GM18507 (cell line): ENCODE measurements around the gene APOL5.
A peak's percentile ranks its signal among the peaks of the same experiment; 100 is the strongest.
"Not testable (repeated sequence)": the region's sequence is repeated elsewhere in the genome, so short reads cannot be mapped to it uniquely, and the experiment has no call there.

Experiments
- DNase-seq: peaks from one replicate; pipeline ENCODE4 v3.0.0; 2011; ENCODE audit warnings: low read depth; ENCODE audit not compliant: insufficient read length; ENCODE audit errors: extremely low spot score
- FAIRE-seq: peaks from 2 replicates; lab custom pipeline; 2011; peaks lifted over from hg19 to GRCh38; lab: Jason Lieb, UNC

Gene APOL5

GRCh38 chr22:35717572-35717971 is at the start of gene APOL5:
TSS of gene APOL5 (plus strand) at chr22:35717872. CDS start at chr22:35717872, 0 bp downstream.
- no peak for DNase-seq
- no peak for FAIRE-seq

- FAIRE-seq: no peak
Observed at GRCh38 chr22:35674335-35674734, 43.3 kb upstream of the APOL5 start.

GRCh38 chr22:35676065-35676464 is 41.6 kb upstream of the APOL5 start:
- not testable (repeated sequence) for FAIRE-seq, DNase-seq

More at GRCh38 chr22:35674335-35674734, 43.3 kb upstream of the APOL5 start:
- DNase-seq: no peak

- FAIRE-seq (no peak), DNase-seq (no peak)
Observed at GRCh38 chr22:35677460-35678187, 40.0 kb upstream of the APOL5 start.

- no peak for FAIRE-seq
- no peak for DNase-seq
Observed at GRCh38 chr22:35678836-35679235, 38.8 kb upstream of the APOL5 start.

- peak; percentile 63 for FAIRE-seq
Observed at GRCh38 chr22:35679492-35679891, 38.2 kb upstream of the APOL5 start.

GRCh38 chr22:35681454-35682052 is 36.1 kb upstream of the APOL5 start:
- no peak for FAIRE-seq
- DNase-seq: no peak

More at GRCh38 chr22:35679492-35679891, 38.2 kb upstream of the APOL5 start:
- DNase-seq: not testable (repeated sequence)

- DNase-seq (no peak), FAIRE-seq (no peak)
Observed at GRCh38 chr22:35683560-35683959, 34.1 kb upstream of the APOL5 start.

GRCh38 chr22:35684270-35684700 is 33.4 kb upstream of the APOL5 start:
- FAIRE-seq (no peak), DNase-seq (no peak)

GRCh38 chr22:35684732-35685131 is 32.9 kb upstream of the APOL5 start:
- FAIRE-seq (no peak), DNase-seq (no peak)

GRCh38 chr22:35685731-35686130 is 31.9 kb upstream of the APOL5 start:
- no peak for FAIRE-seq
- DNase-seq: no peak

- FAIRE-seq (no peak), DNase-seq (no peak)
Observed at GRCh38 chr22:35686298-35686697, 31.4 kb upstream of the APOL5 start.

GRCh38 chr22:35687461-35687860 is 30.2 kb upstream of the APOL5 start:
- no peak for FAIRE-seq
- DNase-seq: no peak

GRCh38 chr22:35688913-35689675 is 28.6 kb upstream of the APOL5 start:
- FAIRE-seq (no peak), DNase-seq (no peak)

- FAIRE-seq: no peak
- DNase-seq: no peak
Observed at GRCh38 chr22:35690001-35690400, 27.7 kb upstream of the APOL5 start.

GRCh38 chr22:35695202-35695601 is 22.5 kb upstream of the APOL5 start:
- DNase-seq (no peak), FAIRE-seq (no peak)

GRCh38 chr22:35697142-35697541 is 20.5 kb upstream of the APOL5 start:
- DNase-seq (no peak), FAIRE-seq (no peak)

- FAIRE-seq, DNase-seq: not testable (repeated sequence)
Observed at GRCh38 chr22:35699852-35700251, 17.8 kb upstream of the APOL5 start.

- DNase-seq: no peak
- FAIRE-seq: no peak
Observed at GRCh38 chr22:35703861-35704584, 13.6 kb upstream of the APOL5 start.

- FAIRE-seq: no peak
- DNase-seq: no peak
Observed at GRCh38 chr22:35705141-35705540, 12.5 kb upstream of the APOL5 start.
